Stimulated activated CD4-positive, alpha-beta T cell treated with anti-CD3 and anti-CD28 coated beads, Interleukin-4, amount 100 ng/mL, for 48 hours (primary cell): Measurements from ENCODE around the gene CYP2J2.
"Not testable (repeated sequence)": the region's sequence is repeated elsewhere in the genome, so short reads cannot be mapped to it uniquely, and the experiment has no call there.

Source experiments
- DNase-seq, 2 donors: peaks; one replicate each; pipeline ENCODE4 v3.0.0-alpha.2; 2020; ENCODE audit warnings: low read depth in 2 of 2

Gene CYP2J2

GRCh38 chr1:59921258-59921899 is 5.2 kb downstream of the CYP2J2 start:
- DNase-seq, result not testable (repeated sequence)

- no peak for DNase-seq
Measured at GRCh38 chr1:59919746-59920145, 6.8 kb downstream of the CYP2J2 start.

GRCh38 chr1:59917785-59918180 is 8.8 kb downstream of the CYP2J2 start:
- no peak for DNase-seq

- no peak for DNase-seq
Measured at GRCh38 chr1:59917026-59917784, 9.4 kb downstream of the CYP2J2 start.

GRCh38 chr1:59915516-59915915 is 11.1 kb downstream of the CYP2J2 start:
- DNase-seq, result no peak

- DNase-seq, result not testable (repeated sequence)
Measured at GRCh38 chr1:59914791-59915286, 11.7 kb downstream of the CYP2J2 start.

- no peak for DNase-seq
Measured at GRCh38 chr1:59908682-59909081, 17.9 kb downstream of the CYP2J2 start.

- no peak for DNase-seq
Measured at GRCh38 chr1:59908084-59908483, 18.5 kb downstream of the CYP2J2 start.

GRCh38 chr1:59906931-59907330 is 19.6 kb downstream of the CYP2J2 start:
- no peak for DNase-seq

- DNase-seq, result no peak
Measured at GRCh38 chr1:59903141-59903754, 23.3 kb downstream of the CYP2J2 start.

GRCh38 chr1:59901770-59902388 is 24.7 kb downstream of the CYP2J2 start:
- no peak for DNase-seq

- DNase-seq, result no peak
Measured at GRCh38 chr1:59900640-59901039, 25.9 kb downstream of the CYP2J2 start.

- DNase-seq, result no peak
Measured at GRCh38 chr1:59898927-59899326, 27.6 kb downstream of the CYP2J2 start.

GRCh38 chr1:59897165-59897564 is 29.4 kb downstream of the CYP2J2 start:
- DNase-seq, result no peak

GRCh38 chr1:59892841-59893811 is 33.4 kb downstream of the CYP2J2 start:
- no peak for DNase-seq

- DNase-seq, result no peak
Measured at GRCh38 chr1:59885160-59885832, 41.3 kb downstream of the CYP2J2 start.

GRCh38 chr1:59880735-59881134 is 45.8 kb downstream of the CYP2J2 start:
- no peak for DNase-seq

GRCh38 chr1:59879996-59880505 is 46.5 kb downstream of the CYP2J2 start:
- DNase-seq, result no peak

- DNase-seq, result peak in 1 of 2 donors; percentile 39
Measured at GRCh38 chr1:59879574-59879973, 47.0 kb downstream of the CYP2J2 start.

- DNase-seq, result no peak
Measured at GRCh38 chr1:59878370-59878769, 48.2 kb downstream of the CYP2J2 start.
